GM12878 (cell line): ENCODE measurements around the gene GOLGA7B. TPM values are rescaled to one million over a fixed set of nuclear protein-coding genes. Genes with fewer than 3 reads are reported as not detected.

Experiments
- ATAC-seq: fragments of 200-7000 bp; cut with Tn5 transposase; 3 replicates; pipeline ENCODE4 v1.9.1; 2020; ENCODE audit warnings: mild to moderate bottlenecking, moderate library complexity
- BruUV-seq: library from RNA; stranded (reverse); fragments of 400-500 nt; replicated peaks from 2 replicates; lab custom pipeline; 2021; lab: Mats Ljungman, UMichigan
- CTCF ChIA-PET: fragments of 300-600 bp; sonication (Branson Sonifier 250); formaldehyde crosslinking; extraction: SDS; loops from one replicate; lab custom pipeline; 2021; ENCODE audit warnings: inconsistent platforms; lab: Yijun Ruan, JAX
- POLR2A ChIA-PET: fragments of 350-600 bp; formaldehyde crosslinking; extraction: SDS; loops from one replicate; lab custom pipeline; 2021; ENCODE audit warnings: inconsistent platforms; lab: Charles Lee
- RAD21 ChIA-PET: fragments of 300-600 bp; sonication (Branson Sonifier 250); formaldehyde crosslinking; loops from one replicate; lab custom pipeline; 2023; ENCODE audit warnings: antibody characterized with exemption; ENCODE audit not compliant: unreplicated experiment; lab: Charles Lee
- SMC1A ChIA-PET: fragments of 300-600 bp; sonication (Branson Sonifier 250); formaldehyde crosslinking; loops from one replicate; lab custom pipeline; 2023; ENCODE audit not compliant: unreplicated experiment, uncharacterized antibody; lab: Charles Lee
- DNase-seq: peaks from one replicate; pipeline ENCODE4 v3.0.0-alpha.2; 2011; ENCODE audit warnings: low read depth, low spot score
- FAIRE-seq: peaks from 3 replicates; lab custom pipeline; 2011; peaks lifted over from hg19 to GRCh38; lab: Jason Lieb, UNC
- H2AFZ ChIP-seq: 2 replicates; pipeline ENCODE4 v1.6.0; 2011; ENCODE audit warnings: low read depth, low read length, control low read depth; ENCODE audit not compliant: control insufficient read depth
- H3K27ac ChIP-seq: 2 replicates; pipeline ENCODE4 v1.5.1; 2011; ENCODE audit warnings: control low read depth; ENCODE audit not compliant: control insufficient read depth, insufficient read depth
- H3K27me3 ChIP-seq, 2 experiments: replicated peaks in 1 of 2; 2 replicates each; pipeline versions ENCODE4 v1.6.0 to v1.6.1; 2011; ENCODE audit warnings: low read length in 1 of 2; ENCODE audit not compliant: control insufficient read depth in 2 of 2, insufficient read depth in 2 of 2
- H3K36me3 ChIP-seq, 2 experiments: 2 replicates each; pipeline ENCODE4 v1.5.1; 2011; ENCODE audit warnings: low read length in 1 of 2; ENCODE audit not compliant: control insufficient read depth in 2 of 2, insufficient read depth in 2 of 2
- H3K4me1 ChIP-seq: 2 replicates; pipeline ENCODE4 v1.6.1; 2011; ENCODE audit warnings: mild to moderate bottlenecking, low read length, moderate library complexity, mixed read lengths; ENCODE audit not compliant: control insufficient read depth, insufficient read depth
- H3K4me2 ChIP-seq: 2 replicates; pipeline ENCODE4 v1.6.0; 2011; ENCODE audit warnings: control low read depth; ENCODE audit not compliant: control insufficient read depth, insufficient read depth
- H3K4me3 ChIP-seq: fragments of 200-600 bp; sonication (generic); 2 replicates; pipeline ENCODE4 v1.5.1; 2016
- H3K79me2 ChIP-seq: 2 replicates; pipeline ENCODE4 v1.6.0; 2011; ENCODE audit warnings: low read length; ENCODE audit not compliant: control insufficient read depth, insufficient read depth
- H3K9ac ChIP-seq: 2 replicates; pipeline ENCODE4 v1.8.0; 2011; ENCODE audit warnings: low read length, control low read depth, mixed read lengths; ENCODE audit not compliant: control insufficient read depth, insufficient read depth
- H3K9me3 ChIP-seq: replicated peaks from 3 replicates; pipeline ENCODE4 v1.5.1; 2011; ENCODE audit warnings: mild to moderate bottlenecking, low read length; ENCODE audit not compliant: control insufficient read depth, insufficient read depth
- H4K20me1 ChIP-seq: 2 replicates; pipeline ENCODE4 v1.6.0; 2011; ENCODE audit not compliant: control insufficient read depth, insufficient read depth
- CUX1 ChIP-seq: IDR thresholded peaks from 2 replicates; pipeline ENCODE4 v1.6.1; 2012; ENCODE audit warnings: improper control_type of control experiment, low read depth, low read length; ENCODE audit not compliant: insufficient replicate concordance
- MTA2 ChIP-seq: fragments of 450-650 bp; IDR thresholded peaks from 2 replicates; pipeline ENCODE4 v1.6.1; 2016; ENCODE audit warnings: low read depth, mild to moderate bottlenecking, moderate library complexity
- ZBTB4 ChIP-seq: fragments of 450-650 bp; formaldehyde crosslinking; IDR thresholded peaks from 2 replicates; pipeline ENCODE4 v1.4.0; 2022; ENCODE audit warnings: mild to moderate bottlenecking, moderate library complexity
- WGBS: methylation state at CpG from one replicate; pipeline ENCODE4 v1.1.6; 2016; ENCODE audit warnings: low lambda C conversion rate; ENCODE audit not compliant: insufficient replicate concordance, insufficient coverage; ENCODE audit errors: missing lambda C conversion rate; 5-methylcytosine and 5-hydroxymethylcytosine counted together
- in situ Hi-C: fragments of 300-500 bp; cut with MboI; formaldehyde crosslinking; loops from 9 replicates; pipeline ENCODE4 v1.14.3; 2018; ENCODE audit warnings: mixed read lengths
- intact Hi-C: fragments of 100-400 bp; cut with micrococcal nuclease; formaldehyde crosslinking; loops from one replicate; pipeline ENCODE4 v1.14.2; 2022; ENCODE audit not compliant: unreplicated experiment
- polyA plus RNA-seq, 11 experiments: library from polyadenylated mRNA; depleted of rRNA in 4 of 11; unstranded in 6 of 11; stranded (reverse) in 5 of 11; fragments of >200 nt; fragmentation: Nextera tagmentation in 4 of 11; fragmentation: Illumina TruSeq in 1 of 11; extraction: Ambion mirVana in 4 of 11; extraction: Trizol in 1 of 11; gene quantifications; 1 replicate in 1 of 11; 2 replicates in 10 of 11; pipeline versions ENCODE4 v1.2.1 to v1.2.3, GENCODE V29; 2011 to 2016; ENCODE audit warnings: inconsistent platforms in 2 of 11, missing spikeins in 2 of 11, low read depth in 1 of 11
- total RNA-seq, 4 experiments: library from RNA; depleted of rRNA in 3 of 4; stranded (reverse); fragments of >200 nt in 3 of 4; fragmentation: Illumina TruSeq in 1 of 4; extraction: Trizol in 1 of 4; gene quantifications; 2 replicates each; pipeline versions ENCODE4 v1.2.1 to v1.2.3, GENCODE V29; 2013 to 2021
- TF ChIP-seq, protein P1 (sequence below): IDR thresholded peaks from 2 replicates; pipeline ENCODE4 v1.6.1; 2012; ENCODE audit warnings: low read length, inconsistent platforms
- TF ChIP-seq, protein P2 (sequence below): fragments of 450-650 bp; IDR thresholded peaks from 2 replicates; pipeline ENCODE4 v1.6.1; 2017; ENCODE audit warnings: mild to moderate bottlenecking, moderate library complexity

The GOLGA7B gene
- total and polyA plus RNA-seq, 10 of the 15 experiments (the other 5 are each of a cell fraction or from before 2014, with no cell fraction given) = 0.01 to 0.02 (median 0.01) TPM; not detected in 7

- TF ChIP-seq ZBTB4 (CRISPR knock-in tag) = no peak
- TF ChIP-seq, protein P1, sequence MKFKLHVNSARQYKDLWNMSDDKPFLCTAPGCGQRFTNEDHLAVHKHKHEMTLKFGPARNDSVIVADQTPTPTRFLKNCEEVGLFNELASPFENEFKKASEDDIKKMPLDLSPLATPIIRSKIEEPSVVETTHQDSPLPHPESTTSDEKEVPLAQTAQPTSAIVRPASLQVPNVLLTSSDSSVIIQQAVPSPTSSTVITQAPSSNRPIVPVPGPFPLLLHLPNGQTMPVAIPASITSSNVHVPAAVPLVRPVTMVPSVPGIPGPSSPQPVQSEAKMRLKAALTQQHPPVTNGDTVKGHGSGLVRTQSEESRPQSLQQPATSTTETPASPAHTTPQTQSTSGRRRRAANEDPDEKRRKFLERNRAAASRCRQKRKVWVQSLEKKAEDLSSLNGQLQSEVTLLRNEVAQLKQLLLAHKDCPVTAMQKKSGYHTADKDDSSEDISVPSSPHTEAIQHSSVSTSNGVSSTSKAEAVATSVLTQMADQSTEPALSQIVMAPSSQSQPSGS = no peak
Measured at GRCh38 chr10:97858001-97858439, 8.4 kb downstream of the GOLGA7B start (continued).

DNA sequence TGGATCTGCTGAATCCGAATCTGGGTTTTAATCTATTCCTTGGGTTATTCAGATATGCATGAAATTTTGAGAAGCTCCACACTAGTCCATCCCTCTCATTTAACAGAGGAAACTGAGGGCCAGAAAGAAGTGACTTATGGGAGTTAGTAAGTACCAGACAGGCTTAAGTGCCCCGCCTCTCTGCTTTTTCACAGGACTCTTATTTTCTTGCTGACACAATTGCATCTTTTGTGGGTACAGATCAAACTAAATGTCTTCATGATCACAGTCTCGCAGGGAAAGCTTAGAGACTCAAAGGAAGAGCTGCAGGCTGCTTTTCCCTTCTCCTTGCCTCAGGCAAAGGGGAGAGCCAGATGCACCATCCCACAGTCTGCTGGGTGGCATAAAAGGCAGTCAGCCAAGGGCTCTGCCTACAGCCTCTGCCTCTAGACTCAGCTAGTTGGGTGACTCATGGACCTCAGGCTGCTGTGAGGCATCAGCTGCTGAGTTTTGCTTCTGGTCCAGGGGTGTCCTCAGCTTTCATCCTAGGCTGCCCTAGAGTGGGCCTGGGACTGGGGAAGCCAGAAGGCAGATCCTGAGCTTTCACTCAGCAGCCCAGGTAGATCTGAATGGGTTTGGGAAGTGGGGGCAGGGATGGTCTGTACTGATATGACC lies 11.6 kb downstream of the GOLGA7B start:
- 5% methylated on average over 3 of the region's 3 CpGs for WGBS
- POLR2A ChIA-PET = interaction anchor here (0.5 kb wide), 1 partner anchor 237 kb away, joined by 3 read pairs; no protein-coding TSS in a partner anchor
- no peak for ATAC-seq
- no peak for TF ChIP-seq CUX1
- TF ChIP-seq, protein P2, sequence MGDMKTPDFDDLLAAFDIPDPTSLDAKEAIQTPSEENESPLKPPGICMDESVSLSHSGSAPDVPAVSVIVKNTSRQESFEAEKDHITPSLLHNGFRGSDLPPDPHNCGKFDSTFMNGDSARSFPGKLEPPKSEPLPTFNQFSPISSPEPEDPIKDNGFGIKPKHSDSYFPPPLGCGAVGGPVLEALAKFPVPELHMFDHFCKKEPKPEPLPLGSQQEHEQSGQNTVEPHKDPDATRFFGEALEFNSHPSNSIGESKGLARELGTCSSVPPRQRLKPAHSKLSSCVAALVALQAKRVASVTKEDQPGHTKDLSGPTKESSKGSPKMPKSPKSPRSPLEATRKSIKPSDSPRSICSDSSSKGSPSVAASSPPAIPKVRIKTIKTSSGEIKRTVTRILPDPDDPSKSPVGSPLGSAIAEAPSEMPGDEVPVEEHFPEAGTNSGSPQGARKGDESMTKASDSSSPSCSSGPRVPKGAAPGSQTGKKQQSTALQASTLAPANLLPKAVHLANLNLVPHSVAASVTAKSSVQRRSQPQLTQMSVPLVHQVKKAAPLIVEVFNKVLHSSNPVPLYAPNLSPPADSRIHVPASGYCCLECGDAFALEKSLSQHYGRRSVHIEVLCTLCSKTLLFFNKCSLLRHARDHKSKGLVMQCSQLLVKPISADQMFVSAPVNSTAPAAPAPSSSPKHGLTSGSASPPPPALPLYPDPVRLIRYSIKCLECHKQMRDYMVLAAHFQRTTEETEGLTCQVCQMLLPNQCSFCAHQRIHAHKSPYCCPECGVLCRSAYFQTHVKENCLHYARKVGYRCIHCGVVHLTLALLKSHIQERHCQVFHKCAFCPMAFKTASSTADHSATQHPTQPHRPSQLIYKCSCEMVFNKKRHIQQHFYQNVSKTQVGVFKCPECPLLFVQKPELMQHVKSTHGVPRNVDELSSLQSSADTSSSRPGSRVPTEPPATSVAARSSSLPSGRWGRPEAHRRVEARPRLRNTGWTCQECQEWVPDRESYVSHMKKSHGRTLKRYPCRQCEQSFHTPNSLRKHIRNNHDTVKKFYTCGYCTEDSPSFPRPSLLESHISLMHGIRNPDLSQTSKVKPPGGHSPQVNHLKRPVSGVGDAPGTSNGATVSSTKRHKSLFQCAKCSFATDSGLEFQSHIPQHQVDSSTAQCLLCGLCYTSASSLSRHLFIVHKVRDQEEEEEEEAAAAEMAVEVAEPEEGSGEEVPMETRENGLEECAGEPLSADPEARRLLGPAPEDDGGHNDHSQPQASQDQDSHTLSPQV = no peak
- no peak for TF ChIP-seq MTA2

More for the DNA sequence above, 11.6 kb downstream of the GOLGA7B start:
- in situ Hi-C loops (no loop called here), intact Hi-C loops (no loop called here)
- CTCF ChIA-PET = interaction anchor here (1.1 to 2.1 kb wide), 3 partner anchors 8 to 160 kb away, joined by 4 to 9 read pairs (median 6); no protein-coding TSS in a partner anchor
- H2AFZ ChIP-seq = no peak overlapping the region
- DNase-seq (no peak), FAIRE-seq (no peak)
- H3K4me1 ChIP-seq = no peaks in the 10 kb centered on the region
- no peaks in the 10 kb centered on the region for H3K36me3 ChIP-seq
- H3K27me3 ChIP-seq = peaks cover 2 to 6% of the 10 kb centered on the region in 2 experiments
- no peak overlapping the region for H3K4me3 ChIP-seq
- H4K20me1 ChIP-seq = no peaks in the 10 kb centered on the region
- H3K4me2 ChIP-seq = no peak overlapping the region
- H3K79me2 ChIP-seq = no peaks in the 10 kb centered on the region
- no TSS peak for BruUV-seq
- SMC1A ChIA-PET = no interaction called here
- RAD21 ChIA-PET = no interaction called here
- no peak overlapping the region for H3K27ac ChIP-seq
- no peak overlapping the region for H3K9ac ChIP-seq
- no peaks in the 10 kb centered on the region for H3K9me3 ChIP-seq
